GM23338 (cell line): Measurements from ENCODE around the gene SLC6A13. TPM values are rescaled to one million over a fixed set of nuclear protein-coding genes. Genes with fewer than 3 reads are reported as not detected.

Source experiments
- ATAC-seq: fragments of 200-7000 bp; cut with Tn5 transposase; 3 replicates; pipeline ENCODE4 v1.9.1; 2020
- DNase-seq: peaks from one replicate; pipeline ENCODE4 v3.0.0-alpha.2; 2015; ENCODE audit warnings: low spot score
- H2AFZ ChIP-seq: fragments of 200-600 bp; sonication (generic); 2 replicates; pipeline ENCODE4 v1.8.0; 2016; ENCODE audit warnings: antibody characterized with exemption, mild to moderate bottlenecking, moderate library complexity
- H3F3A ChIP-seq: fragments of 200-600 bp; sonication (generic); replicated peaks from 2 replicates; pipeline ENCODE4 v1.8.0; 2017; ENCODE audit warnings: antibody characterized with exemption, mixed run types, low read depth
- H3K27ac ChIP-seq: fragments of 200-600 bp; sonication (generic); 2 replicates; pipeline ENCODE4 v1.6.1; 2016; ENCODE audit warnings: low read depth
- H3K27me3 ChIP-seq: fragments of 200-600 bp; sonication (generic); 2 replicates; pipeline ENCODE4 v1.8.0; 2016; ENCODE audit warnings: mild to moderate bottlenecking, mixed run types, moderate library complexity; ENCODE audit not compliant: insufficient read depth
- H3K36me3 ChIP-seq: fragments of 200-600 bp; sonication (generic); 2 replicates; pipeline ENCODE4 v1.8.0; 2016; ENCODE audit warnings: mild to moderate bottlenecking; ENCODE audit not compliant: insufficient read depth
- H3K4me1 ChIP-seq: fragments of 200-600 bp; sonication (generic); 2 replicates; pipeline ENCODE4 v1.8.0; 2016; ENCODE audit warnings: mild to moderate bottlenecking, moderate library complexity; ENCODE audit not compliant: insufficient read depth
- H3K4me2 ChIP-seq: fragments of 200-600 bp; sonication (generic); 2 replicates; pipeline ENCODE4 v1.7.1; 2017; ENCODE audit warnings: mixed run types
- H3K4me3 ChIP-seq: fragments of 200-600 bp; sonication (generic); 2 replicates; pipeline ENCODE4 v1.6.1; 2016; ENCODE audit warnings: mixed run types
- H3K79me2 ChIP-seq: fragments of 200-600 bp; sonication (generic); replicated peaks from 2 replicates; pipeline ENCODE4 v1.8.0; 2017; ENCODE audit warnings: mild to moderate bottlenecking; ENCODE audit not compliant: insufficient read depth
- H3K9me2 ChIP-seq: fragments of 200-600 bp; sonication (generic); 2 replicates; pipeline ENCODE4 v1.8.0; 2017; ENCODE audit not compliant: insufficient read depth
- H4K20me1 ChIP-seq: fragments of 200-600 bp; sonication (generic); replicated peaks from 2 replicates; pipeline ENCODE4 v1.8.0; 2017; ENCODE audit warnings: mild to moderate bottlenecking; ENCODE audit not compliant: insufficient read depth
- H3K27ac Mint-ChIP-seq: 2 replicates; pipeline ENCODE4 v1.8.0; 2020; ENCODE audit warnings: inconsistent platforms, mild to moderate bottlenecking, moderate library complexity, mixed read lengths
- H3K27me3 Mint-ChIP-seq: 3 replicates; pipeline ENCODE4 v1.8.0; 2022; ENCODE audit warnings: low read depth, mild to moderate bottlenecking, moderate library complexity, mixed read lengths, inconsistent platforms; ENCODE audit not compliant: insufficient read depth, poor library complexity
- H3K36me3 Mint-ChIP-seq: 3 replicates; pipeline ENCODE4 v1.8.0; 2021; ENCODE audit warnings: low read depth, mild to moderate bottlenecking, inconsistent platforms, moderate library complexity, mixed read lengths
- H3K4me1 Mint-ChIP-seq: 3 replicates; pipeline ENCODE4 v1.8.0; 2020; ENCODE audit warnings: mild to moderate bottlenecking, inconsistent platforms, mixed read lengths
- H3K4me3 Mint-ChIP-seq: 3 replicates; pipeline ENCODE4 v1.8.0; 2021; ENCODE audit warnings: moderate library complexity, mild to moderate bottlenecking, inconsistent platforms, mixed read lengths
- H3K9me3 Mint-ChIP-seq: 3 replicates; pipeline ENCODE4 v1.8.0; 2020; ENCODE audit warnings: moderate library complexity, mild to moderate bottlenecking, inconsistent platforms, mixed read lengths
- EZH2 ChIP-seq: fragments of 200-600 bp; sonication (generic); IDR thresholded peaks from one replicate; pipeline ENCODE4 v1.8.0; 2017; ENCODE audit warnings: antibody characterized with exemption, mild to moderate bottlenecking, low read depth; ENCODE audit not compliant: unreplicated experiment
- EZH2phosphoT487 ChIP-seq: fragments of 200-600 bp; sonication (generic); IDR thresholded peaks from one replicate; pipeline ENCODE4 v1.8.1; 2018; ENCODE audit warnings: antibody characterized with exemption; ENCODE audit not compliant: unreplicated experiment
- JUNB ChIP-seq: IDR thresholded peaks from one replicate; pipeline ENCODE4 v1.6.1; 2016; ENCODE audit warnings: antibody characterized with exemption; ENCODE audit not compliant: unreplicated experiment
- NANOG ChIP-seq: IDR thresholded peaks from 2 replicates; pipeline ENCODE4 v1.6.1; 2016; ENCODE audit warnings: antibody characterized with exemption, borderline replicate concordance
- POLR2AphosphoS5 ChIP-seq: IDR thresholded peaks from 2 replicates; pipeline ENCODE4 v1.6.1; 2016; ENCODE audit warnings: antibody characterized with exemption, low read depth
- STAT1 ChIP-seq: IDR thresholded peaks from one replicate; pipeline ENCODE4 v1.6.1; 2016; ENCODE audit warnings: antibody characterized with exemption; ENCODE audit not compliant: unreplicated experiment
- ZNF114 ChIP-seq: fragments of 250-450 bp; sonication (Bioruptor Pico); IDR thresholded peaks from 2 replicates; pipeline ENCODE4 v1.5.0; 2020; ENCODE audit warnings: mild to moderate bottlenecking, moderate library complexity
- ZNF331 ChIP-seq: fragments of 250-450 bp; sonication (Bioruptor Pico); IDR thresholded peaks from 2 replicates; pipeline ENCODE4 v1.5.0; 2020; ENCODE audit warnings: low read depth, mild to moderate bottlenecking, moderate library complexity
- polyA plus RNA-seq: library from polyadenylated mRNA; unstranded; fragments of >200 nt; fragmentation: Nextera tagmentation; extraction: Ambion mirVana; gene quantifications from 2 replicates; pipeline ENCODE4 v1.2.1, GENCODE V29; 2016
- total RNA-seq: library from RNA; depleted of rRNA; stranded (reverse); fragments of >200 nt; shearing (Covaris generic); gene quantifications from 2 replicates; pipeline ENCODE4 v1.2.3, GENCODE V29; 2014
- TF ChIP-seq, protein P1 (sequence below), 2 experiments: fragments of 200-600 bp in 1 of 2; sonication (generic) in 1 of 2; conservative IDR thresholded peaks; 2 replicates each; pipeline versions ENCODE4 v1.5.1 to v1.6.1; 2016 to 2017; ENCODE audit warnings: antibody characterized with exemption in 2 of 2, low read depth in 2 of 2, mild to moderate bottlenecking in 2 of 2, moderate library complexity in 1 of 2
- TF ChIP-seq, protein P2 (sequence below): IDR thresholded peaks from 2 replicates; pipeline ENCODE4 v1.6.1; 2016; ENCODE audit warnings: antibody characterized with exemption

The SLC6A13 gene
- total and polyA plus RNA-seq, 2 experiments from 2014 or later: not detected

DNA sequence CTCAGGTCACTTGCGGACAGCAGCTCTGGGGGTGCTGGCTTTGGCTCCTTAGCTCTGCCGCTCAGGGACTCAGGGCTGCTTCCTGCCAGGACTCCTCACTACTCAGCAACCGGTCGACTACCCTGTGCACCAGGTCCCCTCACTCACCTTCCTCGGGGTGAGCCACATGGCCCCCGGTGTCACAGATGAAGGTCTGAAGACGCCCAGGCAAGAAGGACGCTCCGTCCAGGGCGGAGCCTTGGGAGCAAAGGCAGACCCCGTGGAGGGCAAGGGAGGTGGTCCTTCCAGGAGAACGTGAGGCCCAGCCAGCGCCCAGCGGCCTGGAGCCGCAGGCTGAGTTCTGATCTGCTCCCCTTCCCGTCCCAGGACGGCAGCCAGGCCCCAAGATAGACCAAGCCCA lies 80.7 kb downstream of the SLC6A13 start:
- DNase-seq (no peak), ATAC-seq (no peak; the same call in 1 of the 3 replicates)
- no peak for TF ChIP-seq ZNF114 (CRISPR knock-in tag)
- TF ChIP-seq EZH2: no peak
- TF ChIP-seq, protein P1, sequence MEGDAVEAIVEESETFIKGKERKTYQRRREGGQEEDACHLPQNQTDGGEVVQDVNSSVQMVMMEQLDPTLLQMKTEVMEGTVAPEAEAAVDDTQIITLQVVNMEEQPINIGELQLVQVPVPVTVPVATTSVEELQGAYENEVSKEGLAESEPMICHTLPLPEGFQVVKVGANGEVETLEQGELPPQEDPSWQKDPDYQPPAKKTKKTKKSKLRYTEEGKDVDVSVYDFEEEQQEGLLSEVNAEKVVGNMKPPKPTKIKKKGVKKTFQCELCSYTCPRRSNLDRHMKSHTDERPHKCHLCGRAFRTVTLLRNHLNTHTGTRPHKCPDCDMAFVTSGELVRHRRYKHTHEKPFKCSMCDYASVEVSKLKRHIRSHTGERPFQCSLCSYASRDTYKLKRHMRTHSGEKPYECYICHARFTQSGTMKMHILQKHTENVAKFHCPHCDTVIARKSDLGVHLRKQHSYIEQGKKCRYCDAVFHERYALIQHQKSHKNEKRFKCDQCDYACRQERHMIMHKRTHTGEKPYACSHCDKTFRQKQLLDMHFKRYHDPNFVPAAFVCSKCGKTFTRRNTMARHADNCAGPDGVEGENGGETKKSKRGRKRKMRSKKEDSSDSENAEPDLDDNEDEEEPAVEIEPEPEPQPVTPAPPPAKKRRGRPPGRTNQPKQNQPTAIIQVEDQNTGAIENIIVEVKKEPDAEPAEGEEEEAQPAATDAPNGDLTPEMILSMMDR (conservative IDR thresholded peaks at IDR 0.05; ENCODE audit: low read depth in 2 of 2): no peak
- TF ChIP-seq NANOG: no peak
- Histone ChIP-seq H3F3A (no peaks in the 10 kb centered on the region), H3K36me3 (no peaks in the 10 kb centered on the region; the same call in 1 of the 2 replicates), H3K4me3 (no peak overlapping the region), H4K20me1 (no peaks in the 10 kb centered on the region), H2AFZ (no peak overlapping the region), H3K9me2 (no peaks in the 10 kb centered on the region), H3K4me2 (no peak overlapping the region), H3K4me1 (no peaks in the 10 kb centered on the region; the same call in 1 of the 2 replicates), H3K27me3 (no peaks in the 10 kb centered on the region), H3K79me2 (no peaks in the 10 kb centered on the region), H3K27ac (no peak overlapping the region)
- H3K27me3 Mint-ChIP-seq: peaks cover 7% of the 10 kb centered on the region
- peaks cover 23% of the 10 kb centered on the region for H3K4me1 Mint-ChIP-seq
- no peak overlapping the region for H3K4me3 Mint-ChIP-seq
- no peaks in the 10 kb centered on the region; the same call in 2 of the 3 replicates for H3K36me3 Mint-ChIP-seq
- no peaks in the 10 kb centered on the region for H3K9me3 Mint-ChIP-seq
- H3K27ac Mint-ChIP-seq: no peak overlapping the region

DNA sequence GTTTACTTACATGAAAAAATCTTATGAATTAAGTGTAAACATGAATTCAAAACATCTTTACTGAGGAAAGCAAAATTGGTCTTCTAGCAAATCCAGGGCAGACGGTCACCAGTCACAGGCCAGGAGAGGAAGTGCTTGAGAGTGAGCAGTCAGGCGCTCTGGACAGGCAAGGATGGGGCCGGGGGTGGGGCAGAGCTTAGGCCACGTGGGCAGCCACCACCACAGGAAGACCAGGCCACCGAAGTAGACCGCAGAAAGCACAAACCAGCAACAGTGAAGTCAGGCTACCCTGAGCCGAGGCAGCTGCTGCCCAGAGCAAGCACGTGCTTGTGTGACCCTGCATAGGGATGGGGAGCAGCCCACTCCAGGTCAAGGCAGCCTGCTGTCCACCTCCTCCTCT lies 82.2 kb downstream of the SLC6A13 start:
- TF ChIP-seq ZNF331 (CRISPR knock-in tag) (no peak), JUNB (no peak), POLR2AphosphoS5 (no peak), EZH2phosphoT487 (no peak), NANOG (no peak), STAT1 (no peak)
- TF ChIP-seq, protein P2, sequence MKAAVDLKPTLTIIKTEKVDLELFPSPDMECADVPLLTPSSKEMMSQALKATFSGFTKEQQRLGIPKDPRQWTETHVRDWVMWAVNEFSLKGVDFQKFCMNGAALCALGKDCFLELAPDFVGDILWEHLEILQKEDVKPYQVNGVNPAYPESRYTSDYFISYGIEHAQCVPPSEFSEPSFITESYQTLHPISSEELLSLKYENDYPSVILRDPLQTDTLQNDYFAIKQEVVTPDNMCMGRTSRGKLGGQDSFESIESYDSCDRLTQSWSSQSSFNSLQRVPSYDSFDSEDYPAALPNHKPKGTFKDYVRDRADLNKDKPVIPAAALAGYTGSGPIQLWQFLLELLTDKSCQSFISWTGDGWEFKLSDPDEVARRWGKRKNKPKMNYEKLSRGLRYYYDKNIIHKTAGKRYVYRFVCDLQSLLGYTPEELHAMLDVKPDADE: no peak
- TF ChIP-seq, protein P1 (conservative IDR thresholded peaks at IDR 0.05; ENCODE audit: low read depth in 2 of 2): no peak
- no peaks in the 10 kb centered on the region; the same call in 1 of the 2 replicates for H3K4me1 ChIP-seq
- no peak overlapping the region for H3K27ac ChIP-seq
- H3K9me3 Mint-ChIP-seq: no peaks in the 10 kb centered on the region
- H3K4me2 ChIP-seq: no peak overlapping the region
- H3F3A ChIP-seq: no peaks in the 10 kb centered on the region
- H3K27me3 ChIP-seq: no peaks in the 10 kb centered on the region
- no peaks in the 10 kb centered on the region for H4K20me1 ChIP-seq
- DNase-seq: no peak
- H3K36me3 Mint-ChIP-seq: no peaks in the 10 kb centered on the region; the same call in 2 of the 3 replicates
- H3K4me3 Mint-ChIP-seq: no peak overlapping the region; the same call in 2 of the 3 replicates
- H3K9me2 ChIP-seq: no peaks in the 10 kb centered on the region
- H3K36me3 ChIP-seq: no peaks in the 10 kb centered on the region; the same call in 1 of the 2 replicates
- H3K4me1 Mint-ChIP-seq: peaks cover 28% of the 10 kb centered on the region
- H3K79me2 ChIP-seq: no peaks in the 10 kb centered on the region
- H3K27ac Mint-ChIP-seq: no peak overlapping the region
- H3K27me3 Mint-ChIP-seq: peaks cover 7% of the 10 kb centered on the region
- no peak overlapping the region for H2AFZ ChIP-seq
- no peak overlapping the region for H3K4me3 ChIP-seq
- ATAC-seq: no peak
